ENCODE measurements around the gene NT5DC1. TPM values are rescaled to one million over a fixed set of nuclear protein-coding genes. Genes with fewer than 3 reads are reported as not detected.

The NT5DC1 gene
- total RNA-seq, 1 experiment from 2014 or later = 61.9 TPM

- H3K9me3 Mint-ChIP-seq (ENCODE audit: low read depth, unreplicated experiment) = no peaks in the 10 kb centered on the region
- no peaks in the 10 kb centered on the region for H3K4me1 Mint-ChIP-seq (ENCODE audit: low read depth, unreplicated experiment)
- no peak for TF ChIP-seq CTCF (IDR thresholded peaks at IDR 0.05; ENCODE audit: unreplicated experiment)
- H3K27me3 Mint-ChIP-seq (ENCODE audit: unreplicated experiment) = no peaks in the 10 kb centered on the region
- CTCF ChIA-PET = interaction anchor here (0.7 kb wide), 1 partner anchor 279 kb away, joined by 3 read pairs; no protein-coding TSS in a partner anchor
- H3K36me3 Mint-ChIP-seq (ENCODE audit: insufficient read depth, unreplicated experiment) = no peaks in the 10 kb centered on the region
- DNase-seq = no peak
- no peak overlapping the region for H3K27ac Mint-ChIP-seq (ENCODE audit: unreplicated experiment)
- intact Hi-C loops (cut with micrococcal nuclease; ENCODE audit: unreplicated experiment) = no loop called here
- H3K4me3 Mint-ChIP-seq (ENCODE audit: low read depth, unreplicated experiment) = no peak overlapping the region
- no TSS peak for BruUV-seq (replicated peaks)
Measured at GRCh38 chr6:116136373-116136772, 35.7 kb downstream of the NT5DC1 start.

- Mint-ChIP-seq H3K36me3 (ENCODE audit: insufficient read depth, unreplicated experiment) (no peaks in the 10 kb centered on the region), H3K27me3 (ENCODE audit: unreplicated experiment) (no peaks in the 10 kb centered on the region), H3K9me3 (ENCODE audit: low read depth, unreplicated experiment) (no peaks in the 10 kb centered on the region), H3K27ac (ENCODE audit: unreplicated experiment) (no peak overlapping the region), H3K4me3 (ENCODE audit: low read depth, unreplicated experiment) (no peak overlapping the region), H3K4me1 (ENCODE audit: low read depth, unreplicated experiment) (no peaks in the 10 kb centered on the region)
- no TSS peak for BruUV-seq (replicated peaks)
- DNase-seq = no peak
- intact Hi-C loops (cut with micrococcal nuclease; ENCODE audit: unreplicated experiment) = no loop called here
- CTCF ChIA-PET = interaction anchor here (0.7 kb wide), 1 partner anchor 279 kb away, joined by 3 read pairs; no protein-coding TSS in a partner anchor
- no peak for TF ChIP-seq CTCF (IDR thresholded peaks at IDR 0.05; ENCODE audit: unreplicated experiment)
Measured at GRCh38 chr6:116136933-116137340, 36.3 kb downstream of the NT5DC1 start.

- H3K27me3 Mint-ChIP-seq (ENCODE audit: unreplicated experiment) = no peaks in the 10 kb centered on the region
- H3K36me3 Mint-ChIP-seq (ENCODE audit: insufficient read depth, unreplicated experiment) = no peaks in the 10 kb centered on the region
- no peak for TF ChIP-seq CTCF (IDR thresholded peaks at IDR 0.05; ENCODE audit: unreplicated experiment)
- no peaks in the 10 kb centered on the region for H3K9me3 Mint-ChIP-seq (ENCODE audit: low read depth, unreplicated experiment)
- no peak overlapping the region for H3K4me3 Mint-ChIP-seq (ENCODE audit: low read depth, unreplicated experiment)
- no peak overlapping the region for H3K27ac Mint-ChIP-seq (ENCODE audit: unreplicated experiment)
- intact Hi-C loops (cut with micrococcal nuclease; ENCODE audit: unreplicated experiment) = no loop called here
- DNase-seq = peak; percentile 22
- CTCF ChIA-PET = no interaction called here
- no TSS peak for BruUV-seq (replicated peaks)
- peaks cover 6% of the 10 kb centered on the region for H3K4me1 Mint-ChIP-seq (ENCODE audit: low read depth, unreplicated experiment)
Measured at GRCh38 chr6:116139917-116140316, 39.3 kb downstream of the NT5DC1 start.

GRCh38 chr6:116144605-116145004 lies 44.0 kb downstream of the NT5DC1 start:
- no peak for TF ChIP-seq CTCF (IDR thresholded peaks at IDR 0.05; ENCODE audit: unreplicated experiment)
- intact Hi-C loops (cut with micrococcal nuclease; ENCODE audit: unreplicated experiment) = no loop called here
- Mint-ChIP-seq H3K27me3 (ENCODE audit: unreplicated experiment) (no peaks in the 10 kb centered on the region), H3K27ac (ENCODE audit: unreplicated experiment) (no peak overlapping the region), H3K4me1 (ENCODE audit: low read depth, unreplicated experiment) (peaks cover 9% of the 10 kb centered on the region), H3K36me3 (ENCODE audit: insufficient read depth, unreplicated experiment) (no peaks in the 10 kb centered on the region), H3K9me3 (ENCODE audit: low read depth, unreplicated experiment) (no peaks in the 10 kb centered on the region), H3K4me3 (ENCODE audit: low read depth, unreplicated experiment) (no peak overlapping the region)
- peak; percentile 28 for DNase-seq
- CTCF ChIA-PET = interaction anchor here (1.0 kb wide), 1 partner anchor 66 kb away, joined by 3 read pairs; no protein-coding TSS in a partner anchor
- no TSS peak for BruUV-seq (replicated peaks)

All from Calu3 (cell line).